H1 (cell line): ENCODE data around the gene HK1. TPM values are rescaled to one million over a fixed set of nuclear protein-coding genes. Genes with fewer than 3 reads are reported as not detected.

Experiments
- CTCF ChIA-PET: fragments of 300-600 bp; sonication (Branson Sonifier 250); formaldehyde crosslinking; loops from one replicate; lab custom pipeline; 2021; ENCODE audit not compliant: partially characterized antibody; lab: Charles Lee
- POLR2A ChIA-PET: fragments of 300-600 bp; sonication (Branson Sonifier 250); formaldehyde crosslinking; loops from one replicate; lab custom pipeline; 2021; ENCODE audit warnings: inconsistent platforms; ENCODE audit not compliant: partially characterized antibody; lab: Charles Lee
- DNase-seq, 2 experiments: peaks; one replicate each; pipeline versions ENCODE4 v3.0.0 to v3.0.0-alpha.2; 2010 to 2022; ENCODE audit warnings: low spot score in 2 of 2, low read depth in 1 of 2, mixed read lengths in 1 of 2
- FAIRE-seq: peaks from 2 replicates; lab custom pipeline; 2011; peaks lifted over from hg19 to GRCh38; lab: Jason Lieb, UNC
- H2AFZ ChIP-seq: 2 replicates; pipeline ENCODE4 v1.8.1; 2012; ENCODE audit warnings: low read length, inconsistent platforms
- H2AK5ac ChIP-seq: 2 replicates; pipeline ENCODE4 v1.6.1; 2013; ENCODE audit warnings: low read depth, low read length
- H2BK120ac ChIP-seq: replicated peaks from 2 replicates; pipeline ENCODE3; 2013; ENCODE audit warnings: low read depth, low read length, inconsistent platforms
- H2BK12ac ChIP-seq: 2 replicates; pipeline ENCODE4 v1.6.1; 2013; ENCODE audit warnings: low read depth, low read length
- H2BK15ac ChIP-seq: 2 replicates; pipeline ENCODE4 v1.6.1; 2013; ENCODE audit warnings: low read length
- H2BK20ac ChIP-seq: 2 replicates; pipeline ENCODE4 v1.6.1; 2013; ENCODE audit warnings: low read length
- H2BK5ac ChIP-seq: 2 replicates; pipeline ENCODE4 v1.6.1; 2013; ENCODE audit warnings: low read depth, low read length
- H3K14ac ChIP-seq: 2 replicates; pipeline ENCODE4 v1.6.1; 2013; ENCODE audit warnings: inconsistent platforms; ENCODE audit not compliant: insufficient read length
- H3K18ac ChIP-seq: 2 replicates; pipeline ENCODE4 v1.6.1; 2013; ENCODE audit warnings: low read length; ENCODE audit errors: extremely low read depth
- H3K23ac ChIP-seq: 2 replicates; pipeline ENCODE4 v1.6.1; 2013; ENCODE audit warnings: inconsistent platforms; ENCODE audit not compliant: insufficient read length
- H3K23me2 ChIP-seq: 2 replicates; pipeline ENCODE4 v1.6.1; 2013; ENCODE audit warnings: low read depth, low read length
- H3K27ac ChIP-seq: 2 replicates; pipeline ENCODE4 v1.6.1; 2011; ENCODE audit warnings: low read depth, low read length, inconsistent platforms
- H3K27me3 ChIP-seq, 4 experiments: replicated peaks in 1 of 4; 1 replicate in 1 of 4; 2 replicates in 3 of 4; pipeline versions ENCODE4 v1.6.1 to v1.8.1; 2011 to 2013; ENCODE audit warnings: low read length in 3 of 4, mild to moderate bottlenecking in 3 of 4, inconsistent platforms in 2 of 4, mixed read lengths in 2 of 4, moderate library complexity in 1 of 4; ENCODE audit not compliant: control insufficient read depth in 3 of 4, insufficient read depth in 3 of 4; ENCODE audit errors: extremely low read depth in 1 of 4
- H3K36me3 ChIP-seq, 4 experiments: 2 replicates each; pipeline versions ENCODE4 v1.6.1 to v1.8.1; 2011 to 2013; ENCODE audit warnings: mild to moderate bottlenecking in 4 of 4, low read length in 3 of 4, moderate library complexity in 2 of 4, control low read depth in 1 of 4, inconsistent platforms in 1 of 4; ENCODE audit not compliant: insufficient read depth in 4 of 4, control insufficient read depth in 2 of 4
- H3K4ac ChIP-seq: replicated peaks from 2 replicates; pipeline ENCODE3; 2013; ENCODE audit warnings: low read length, low read depth, mixed read lengths, inconsistent platforms; ENCODE audit not compliant: insufficient read length
- H3K4me1 ChIP-seq, 4 experiments: replicated peaks in 1 of 4; 1 replicate in 1 of 4; 2 replicates in 3 of 4; pipeline versions ENCODE4 v1.6.1 to v1.8.1; 2011 to 2013; ENCODE audit warnings: low read length in 3 of 4, inconsistent platforms in 2 of 4, mixed read lengths in 1 of 4; ENCODE audit not compliant: insufficient read depth in 4 of 4, control insufficient read depth in 3 of 4
- H3K4me2 ChIP-seq, 2 experiments: 2 replicates each; pipeline versions ENCODE4 v1.6.1 to v1.8.1; 2011 to 2013; ENCODE audit warnings: low read depth in 2 of 2, low read length in 2 of 2, control low read depth in 1 of 2, inconsistent platforms in 1 of 2, mild to moderate bottlenecking in 1 of 2; ENCODE audit not compliant: insufficient read depth in 1 of 2
- H3K4me3 ChIP-seq, 4 experiments: fragments of 200-600, 300-600 bp in 1 of 4; sonication (generic), shearing (Covaris generic), sonication (Bioruptor Twin) in 1 of 4; 2 replicates each; pipeline versions ENCODE4 v1.5.1 to v1.8.1; 2011 to 2016; ENCODE audit warnings: low read length in 4 of 4, low read depth in 3 of 4, control low read depth in 2 of 4, inconsistent platforms in 2 of 4, mild to moderate bottlenecking in 2 of 4, mixed read lengths in 1 of 4, moderate library complexity in 1 of 4; ENCODE audit not compliant: insufficient read depth in 2 of 4; ENCODE audit errors: extremely low read depth in 1 of 4
- H3K56ac ChIP-seq: replicated peaks from 2 replicates; pipeline ENCODE3; 2013; ENCODE audit warnings: low read depth, mild to moderate bottlenecking, mixed read lengths, low read length, inconsistent platforms; ENCODE audit not compliant: insufficient read length
- H3K79me1 ChIP-seq: 2 replicates; pipeline ENCODE4 v1.6.1; 2013; ENCODE audit warnings: low read depth, low read length, control low read depth
- H3K79me2 ChIP-seq, 2 experiments: 2 replicates each; pipeline versions ENCODE4 v1.6.1 to v1.8.1; 2012 to 2013; ENCODE audit warnings: low read length in 2 of 2, mild to moderate bottlenecking in 2 of 2, inconsistent platforms in 1 of 2; ENCODE audit not compliant: insufficient read depth in 2 of 2, control insufficient read depth in 1 of 2
- H3K9ac ChIP-seq, 4 experiments: replicated peaks in 1 of 4; 1 replicate in 1 of 4; 2 replicates in 3 of 4; pipeline versions ENCODE4 v1.6.1 to v1.8.1; 2011 to 2013; ENCODE audit warnings: low read depth in 3 of 4, low read length in 3 of 4, control low read depth in 2 of 4, mild to moderate bottlenecking in 2 of 4, moderate library complexity in 2 of 4, inconsistent platforms in 1 of 4; ENCODE audit errors: extremely low read depth in 1 of 4
- H3K9me3 ChIP-seq, 2 experiments: 2 replicates each; pipeline versions ENCODE4 v1.6.1 to v1.8.1; 2012 to 2013; ENCODE audit warnings: mild to moderate bottlenecking in 2 of 2, moderate library complexity in 2 of 2, control low read depth in 1 of 2, inconsistent platforms in 1 of 2, low read depth in 1 of 2, low read length in 1 of 2, mixed read lengths in 1 of 2; ENCODE audit not compliant: insufficient read depth in 2 of 2
- H4K20me1 ChIP-seq, 2 experiments: replicated peaks in 1 of 2; 2 replicates each; pipeline versions ENCODE3 to v1.8.1; 2011 to 2013; ENCODE audit warnings: inconsistent platforms in 2 of 2, low read length in 2 of 2, mild to moderate bottlenecking in 1 of 2; ENCODE audit not compliant: insufficient read depth in 2 of 2, control insufficient read depth in 1 of 2
- H4K5ac ChIP-seq: 2 replicates; pipeline ENCODE4 v1.6.1; 2013; ENCODE audit warnings: low read length, low read depth, mixed read lengths, inconsistent platforms; ENCODE audit not compliant: insufficient read length
- H4K8ac ChIP-seq: 2 replicates; pipeline ENCODE4 v1.8.0; 2013; ENCODE audit warnings: mild to moderate bottlenecking, moderate library complexity, low read length, inconsistent platforms; ENCODE audit not compliant: insufficient read depth; ENCODE audit errors: extremely low read depth
- H4K91ac ChIP-seq: replicated peaks from 2 replicates; pipeline ENCODE3; 2013; ENCODE audit warnings: low read length, mixed read lengths, inconsistent platforms; ENCODE audit not compliant: insufficient read length
- CHD2 ChIP-seq: IDR thresholded peaks from 2 replicates; pipeline ENCODE4 v1.6.1; 2012; ENCODE audit warnings: low read length, improper control_type of control experiment
- EGR1 ChIP-seq: IDR thresholded peaks from 2 replicates; pipeline ENCODE4 v1.6.1; 2011; ENCODE audit warnings: low read depth, low read length, borderline replicate concordance
- HDAC2 ChIP-seq, 2 experiments: fragments of 300-600 bp in 1 of 2; sonication (generic) in 1 of 2; IDR thresholded peaks; 2 replicates each; pipeline ENCODE4 v1.6.1; 2011 to 2012; ENCODE audit warnings: low read depth in 2 of 2, low read length in 2 of 2, mild to moderate bottlenecking in 2 of 2, moderate library complexity in 2 of 2, borderline replicate concordance in 1 of 2, inconsistent platforms in 1 of 2
- HDAC6 ChIP-seq: IDR thresholded peaks from one replicate; pipeline ENCODE4 v1.7.1; 2012; ENCODE audit warnings: low read depth, mild to moderate bottlenecking, inconsistent platforms, low read length, moderate library complexity
- JUN ChIP-seq: IDR thresholded peaks from 2 replicates; pipeline ENCODE4 v1.6.1; 2011; ENCODE audit warnings: low read depth, mild to moderate bottlenecking, improper control_type of control experiment, low read length
- POLR2AphosphoS5 ChIP-seq: IDR thresholded peaks from 2 replicates; pipeline ENCODE4 v1.6.1; 2011; ENCODE audit warnings: low read depth, low read length
- RBBP5 ChIP-seq: IDR thresholded peaks from 2 replicates; pipeline ENCODE4 v1.7.1; 2012; ENCODE audit warnings: low read depth, mild to moderate bottlenecking, inconsistent platforms, low read length, moderate library complexity, borderline replicate concordance
- SIRT6 ChIP-seq: IDR thresholded peaks from one replicate; pipeline ENCODE4 v1.7.1; 2012; ENCODE audit warnings: low read length, inconsistent platforms
- SP2 ChIP-seq: IDR thresholded peaks from 2 replicates; pipeline ENCODE4 v1.6.1; 2012; ENCODE audit warnings: mild to moderate bottlenecking, low read length, inconsistent platforms
- SRF ChIP-seq: IDR thresholded peaks from 2 replicates; pipeline ENCODE4 v1.6.1; 2011; ENCODE audit warnings: mild to moderate bottlenecking, low read depth, low read length, moderate library complexity
- YY1 ChIP-seq: IDR thresholded peaks from 2 replicates; pipeline ENCODE4 v1.6.1; 2011; ENCODE audit warnings: low read depth, mild to moderate bottlenecking, low read length
- WGBS, 2 experiments: shearing (Covaris generic) in 1 of 2; methylation state at CpG; one replicate each; pipeline versions ENCODE4 v1.1.6 to v1.1.7; 2013 to 2015; ENCODE audit warnings: low lambda C conversion rate in 2 of 2, mixed read lengths in 2 of 2, inconsistent platforms in 1 of 2, low coverage in 1 of 2, missing lambda C conversion rate in 1 of 2; ENCODE audit not compliant: insufficient replicate concordance in 2 of 2, insufficient coverage in 1 of 2, insufficient read length in 1 of 2; ENCODE audit errors: extremely low coverage in 1 of 2, missing lambda C conversion rate in 1 of 2; 5-methylcytosine and 5-hydroxymethylcytosine counted together
- polyA plus RNA-seq, 7 experiments: library from polyadenylated mRNA; depleted of rRNA in 3 of 7; stranded (reverse) in 5 of 7; unstranded in 2 of 7; fragments of >200 nt in 5 of 7; fragments of 200-250 nt in 2 of 7; gene quantifications; 1 replicate in 5 of 7; 2 replicates in 1 of 7; 4 replicates in 1 of 7; pipeline versions ENCODE4 v1.2.1 to v1.2.3, GENCODE V29; 2011 to 2013; ENCODE audit warnings: missing spikeins in 2 of 7, mixed read lengths in 2 of 7
- total RNA-seq: library from RNA; stranded (reverse); fragmentation: NEBNext Ultra II Directional; extraction: Animal tissue kit (Norgen Biotek cat#: 25700); gene quantifications from 2 replicates; pipeline ENCODE4 v1.2.1, GENCODE V29; 2021

The HK1 gene
- total and polyA plus RNA-seq, 2 of the 8 experiments (the other 6 are each of a cell fraction or from before 2014, with no cell fraction given), result 55.8 to 247 TPM

DNA sequence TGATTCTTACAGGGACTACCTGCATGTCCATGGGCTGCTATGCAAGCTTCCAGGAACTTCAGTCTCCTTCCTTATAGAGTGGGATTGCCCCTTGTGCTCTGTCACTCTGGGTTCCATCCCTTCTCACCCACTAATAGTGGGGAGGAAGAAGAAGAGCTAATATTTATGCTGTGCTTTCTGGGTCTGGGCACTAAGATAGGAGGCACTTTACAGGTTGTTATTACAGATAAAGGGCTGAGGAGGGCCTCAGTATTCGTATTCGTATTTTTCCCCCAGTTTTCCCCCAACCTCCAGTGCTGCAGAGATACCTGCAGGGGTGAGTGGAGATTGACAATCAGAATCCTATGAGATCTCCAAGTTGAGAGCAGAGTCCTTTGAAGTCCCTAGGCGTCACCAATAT, 14.2 kb downstream of the HK1 start:
- no peak overlapping the region for H3K9ac ChIP-seq
- H3K4me2 ChIP-seq, result no peak overlapping the region
- H3K27me3 ChIP-seq, result no peaks in the 10 kb centered on the region
- H2BK20ac ChIP-seq, result no peak overlapping the region
- TF ChIP-seq SP2 (no peak), SRF (no peak), RBBP5 (no peak), SIRT6 (no peak), HDAC6 (no peak), CHD2 (no peak), EGR1 (no peak), HDAC2 (IDR thresholded peaks at IDR 0.05; ENCODE audit: borderline replicate concordance in 1 of 2, low read depth in 2 of 2, low read length in 2 of 2) (no peak), JUN (no peak), POLR2AphosphoS5 (no peak), YY1 (no peak)
- H2BK15ac ChIP-seq, result no peak overlapping the region
- no peak overlapping the region for H4K8ac ChIP-seq
- no peak overlapping the region for H3K56ac ChIP-seq
- H2AFZ ChIP-seq, result no peak overlapping the region
- H3K23ac ChIP-seq, result no peak overlapping the region
- H4K20me1 ChIP-seq, result no peaks in the 10 kb centered on the region
- POLR2A ChIA-PET, result no interaction called here
- H3K4me3 ChIP-seq, result no peak overlapping the region
- no peak overlapping the region for H3K4ac ChIP-seq
- 48% methylated on average over 3 of the region's 3 CpGs; no CpG with 5 or more reads in 1 of the 2 experiments for WGBS, 2 experiments
- H2AK5ac ChIP-seq, result no peak overlapping the region
- CTCF ChIA-PET, result interaction anchor here (0.9 to 2.5 kb wide), 8 partner anchors 11 to 116 kb away, joined by 3 to 6 read pairs (median 3); no protein-coding TSS in a partner anchor
- H2BK120ac ChIP-seq, result no peak overlapping the region
- no peak overlapping the region for H2BK5ac ChIP-seq
- no peak overlapping the region for H3K14ac ChIP-seq
- no peaks in the 10 kb centered on the region for H3K36me3 ChIP-seq
- no peaks in the 10 kb centered on the region for H3K9me3 ChIP-seq
- H2BK12ac ChIP-seq, result no peak overlapping the region
- no peak overlapping the region for H4K5ac ChIP-seq
- DNase-seq, result no peak
- no peak overlapping the region for H3K27ac ChIP-seq
- H3K23me2 ChIP-seq, result no peaks in the 10 kb centered on the region; the same call in 1 of the 2 replicates
- no peaks in the 10 kb centered on the region for H3K79me2 ChIP-seq
- H3K4me1 ChIP-seq, result no peaks in the 10 kb centered on the region; a peak in 1 of 7 replicates
- no peak overlapping the region for H3K18ac ChIP-seq
- no peak overlapping the region for H4K91ac ChIP-seq
- FAIRE-seq, result no peak
- H3K79me1 ChIP-seq, result no peaks in the 10 kb centered on the region
